HEK293T (cell line): ENCODE data around the gene SERPINF2.

ENCODE experiments used
- ARNT ChIP-seq: fragments of 450-650 bp; IDR thresholded peaks from 2 replicates; pipeline ENCODE4 v1.6.1; 2017; ENCODE audit warnings: mild to moderate bottlenecking
- BHLHE40 ChIP-seq: fragments of 450-650 bp; IDR thresholded peaks from 2 replicates; pipeline ENCODE4 v1.6.1; 2016; ENCODE audit warnings: mild to moderate bottlenecking, moderate library complexity, borderline replicate concordance
- FOXA1 ChIP-seq: fragments of 450-650 bp; IDR thresholded peaks from 2 replicates; pipeline ENCODE4 v1.6.1; 2016; ENCODE audit warnings: mild to moderate bottlenecking
- FOXK2 ChIP-seq: fragments of 450-650 bp; IDR thresholded peaks from 2 replicates; pipeline ENCODE4 v1.6.1; 2016; ENCODE audit warnings: mild to moderate bottlenecking
- FOXM1 ChIP-seq: fragments of 450-650 bp; IDR thresholded peaks from 2 replicates; pipeline ENCODE4 v1.6.1; 2017; ENCODE audit warnings: mild to moderate bottlenecking, borderline replicate concordance
- LEF1 ChIP-seq: fragments of 450-650 bp; IDR thresholded peaks from 2 replicates; pipeline ENCODE4 v1.6.1; 2017; ENCODE audit warnings: mild to moderate bottlenecking, borderline replicate concordance
- NFRKB ChIP-seq: fragments of 450-650 bp; IDR thresholded peaks from 2 replicates; pipeline ENCODE4 v1.6.1; 2016; ENCODE audit warnings: mild to moderate bottlenecking, moderate library complexity
- SP1 ChIP-seq: fragments of 450-650 bp; IDR thresholded peaks from 2 replicates; pipeline ENCODE4 v1.6.1; 2017
- SUZ12 ChIP-seq: fragments of 450-650 bp; IDR thresholded peaks from 2 replicates; pipeline ENCODE4 v1.6.1; 2016; ENCODE audit warnings: mild to moderate bottlenecking
- TARDBP ChIP-seq: fragments of 450-650 bp; IDR thresholded peaks from 2 replicates; pipeline ENCODE4 v1.6.1; 2016
- ZNF384 ChIP-seq: fragments of 450-650 bp; IDR thresholded peaks from 2 replicates; pipeline ENCODE4 v1.6.1; 2016
- TF ChIP-seq, protein P1 (sequence below): fragments of 450-650 bp; IDR thresholded peaks from 2 replicates; pipeline ENCODE4 v1.6.1; 2016

GRCh38 chr17:1800240-1800639 lies 57.6 kb downstream of the SERPINF2 start:
- TF ChIP-seq FOXM1 (no peak), NFRKB (no peak), BHLHE40 (no peak), ZNF384 (no peak), SUZ12 (no peak), FOXA1 (no peak), ARNT (no peak), TARDBP (no peak), SP1 (no peak), FOXK2 (no peak), LEF1 (no peak)
- TF ChIP-seq, protein P1, sequence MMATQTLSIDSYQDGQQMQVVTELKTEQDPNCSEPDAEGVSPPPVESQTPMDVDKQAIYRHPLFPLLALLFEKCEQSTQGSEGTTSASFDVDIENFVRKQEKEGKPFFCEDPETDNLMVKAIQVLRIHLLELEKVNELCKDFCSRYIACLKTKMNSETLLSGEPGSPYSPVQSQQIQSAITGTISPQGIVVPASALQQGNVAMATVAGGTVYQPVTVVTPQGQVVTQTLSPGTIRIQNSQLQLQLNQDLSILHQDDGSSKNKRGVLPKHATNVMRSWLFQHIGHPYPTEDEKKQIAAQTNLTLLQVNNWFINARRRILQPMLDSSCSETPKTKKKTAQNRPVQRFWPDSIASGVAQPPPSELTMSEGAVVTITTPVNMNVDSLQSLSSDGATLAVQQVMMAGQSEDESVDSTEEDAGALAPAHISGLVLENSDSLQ = no peak
